Calu3 (cell line): ENCODE data around the gene PVALB. TPM values are rescaled to one million over a fixed set of nuclear protein-coding genes. Genes with fewer than 3 reads are reported as not detected.
A peak's percentile ranks its signal among the peaks of the same experiment; 100 is the strongest.

Source experiments
- BruUV-seq: library from RNA; stranded (reverse); fragments of 400-500 nt; replicated peaks from 2 replicates; lab custom pipeline; 2021; lab: Mats Ljungman, UMichigan
- CTCF ChIA-PET: fragments of 300-600 bp; sonication (Branson Sonifier 250); formaldehyde crosslinking; loops from one replicate; lab custom pipeline; 2022; ENCODE audit warnings: antibody characterized with exemption; lab: Charles Lee
- DNase-seq: peaks from one replicate; pipeline ENCODE4 v3.0.0; 2022
- H3K27ac Mint-ChIP-seq: one replicate; pipeline ENCODE4 v1.8.0; 2022; ENCODE audit warnings: mixed read lengths; ENCODE audit not compliant: unreplicated experiment
- H3K27me3 Mint-ChIP-seq: one replicate; pipeline ENCODE4 v1.8.0; 2022; ENCODE audit warnings: mixed read lengths; ENCODE audit not compliant: unreplicated experiment
- H3K36me3 Mint-ChIP-seq: one replicate; pipeline ENCODE4 v1.8.0; 2022; ENCODE audit warnings: mild to moderate bottlenecking, moderate library complexity, mixed read lengths; ENCODE audit not compliant: insufficient read depth, unreplicated experiment
- H3K4me1 Mint-ChIP-seq: one replicate; pipeline ENCODE4 v1.8.0; 2022; ENCODE audit warnings: mild to moderate bottlenecking, low read depth, mixed read lengths; ENCODE audit not compliant: unreplicated experiment
- H3K4me3 Mint-ChIP-seq: one replicate; pipeline ENCODE4 v1.8.0; 2022; ENCODE audit warnings: mild to moderate bottlenecking, low read depth, moderate library complexity, mixed read lengths; ENCODE audit not compliant: unreplicated experiment
- H3K9me3 Mint-ChIP-seq: one replicate; pipeline ENCODE4 v1.8.0; 2022; ENCODE audit warnings: low read depth, mixed read lengths; ENCODE audit not compliant: unreplicated experiment
- intact Hi-C: fragments of 100-400 bp; cut with micrococcal nuclease; formaldehyde crosslinking; loops from one replicate; pipeline ENCODE4 v1.10.0; 2022; ENCODE audit not compliant: unreplicated experiment
- total RNA-seq: library from RNA; stranded (reverse); gene quantifications from 2 replicates; pipeline ENCODE4 v1.2.3, GENCODE V29; 2022
- TF ChIP-seq, protein P1 (sequence below): fragments of 200-600 bp; IDR thresholded peaks from one replicate; pipeline ENCODE4 v1.8.0; 2022; ENCODE audit warnings: antibody characterized with exemption; ENCODE audit not compliant: unreplicated experiment

Gene PVALB
- total RNA-seq, 1 experiment from 2014 or later = not detected

DNA sequence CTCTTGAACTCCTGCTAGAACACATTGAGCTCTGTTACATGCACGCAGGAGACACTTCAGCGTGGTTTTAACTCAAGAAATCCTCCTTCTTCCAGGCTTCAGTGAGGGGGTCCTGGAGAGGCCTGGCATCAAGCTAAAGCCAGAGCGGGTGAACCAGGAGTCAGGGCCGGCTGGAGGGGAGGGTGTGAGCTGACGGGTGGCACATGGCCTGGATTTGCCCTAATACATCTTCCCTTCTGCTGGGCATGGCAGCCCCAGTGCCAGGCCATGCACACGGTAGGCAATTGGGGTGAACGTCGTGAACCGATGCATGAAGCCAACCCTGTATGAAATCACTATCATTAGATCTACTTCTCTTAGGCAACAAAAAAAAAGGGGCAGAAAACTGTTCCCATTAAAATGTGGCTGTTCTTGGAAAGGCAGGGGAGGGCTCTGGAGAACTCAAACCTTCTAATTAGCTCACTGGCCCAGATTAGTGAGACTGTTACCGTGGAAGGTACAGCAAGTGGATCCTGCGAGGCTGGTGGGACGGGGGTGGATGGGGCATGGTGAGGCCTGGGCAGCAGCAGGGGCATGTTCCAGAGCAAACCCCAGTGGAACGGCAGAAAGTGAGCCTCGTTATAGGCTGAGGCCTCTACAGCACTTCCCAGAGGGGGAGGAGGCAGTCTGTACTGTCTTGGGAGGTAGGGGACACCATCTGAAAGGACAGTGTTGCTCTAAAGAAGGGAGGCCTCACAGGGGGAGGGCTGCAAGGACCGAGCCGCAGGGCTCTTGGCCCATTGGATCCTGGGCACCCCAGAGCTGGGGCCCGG, 51.5 kb downstream of the PVALB start:
- Mint-ChIP-seq H3K27me3 (no peaks in the 10 kb centered on the region), H3K36me3 (no peaks in the 10 kb centered on the region), H3K9me3 (no peaks in the 10 kb centered on the region), H3K4me1 (peaks cover 8% of the 10 kb centered on the region), H3K4me3 (no peak overlapping the region), H3K27ac (no peak overlapping the region)
- intact Hi-C loops = no loop called here
- DNase-seq = no peak
- BruUV-seq = no TSS peak
- TF ChIP-seq, protein P1, sequence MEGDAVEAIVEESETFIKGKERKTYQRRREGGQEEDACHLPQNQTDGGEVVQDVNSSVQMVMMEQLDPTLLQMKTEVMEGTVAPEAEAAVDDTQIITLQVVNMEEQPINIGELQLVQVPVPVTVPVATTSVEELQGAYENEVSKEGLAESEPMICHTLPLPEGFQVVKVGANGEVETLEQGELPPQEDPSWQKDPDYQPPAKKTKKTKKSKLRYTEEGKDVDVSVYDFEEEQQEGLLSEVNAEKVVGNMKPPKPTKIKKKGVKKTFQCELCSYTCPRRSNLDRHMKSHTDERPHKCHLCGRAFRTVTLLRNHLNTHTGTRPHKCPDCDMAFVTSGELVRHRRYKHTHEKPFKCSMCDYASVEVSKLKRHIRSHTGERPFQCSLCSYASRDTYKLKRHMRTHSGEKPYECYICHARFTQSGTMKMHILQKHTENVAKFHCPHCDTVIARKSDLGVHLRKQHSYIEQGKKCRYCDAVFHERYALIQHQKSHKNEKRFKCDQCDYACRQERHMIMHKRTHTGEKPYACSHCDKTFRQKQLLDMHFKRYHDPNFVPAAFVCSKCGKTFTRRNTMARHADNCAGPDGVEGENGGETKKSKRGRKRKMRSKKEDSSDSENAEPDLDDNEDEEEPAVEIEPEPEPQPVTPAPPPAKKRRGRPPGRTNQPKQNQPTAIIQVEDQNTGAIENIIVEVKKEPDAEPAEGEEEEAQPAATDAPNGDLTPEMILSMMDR = no peak
- CTCF ChIA-PET = no interaction called here

DNA sequence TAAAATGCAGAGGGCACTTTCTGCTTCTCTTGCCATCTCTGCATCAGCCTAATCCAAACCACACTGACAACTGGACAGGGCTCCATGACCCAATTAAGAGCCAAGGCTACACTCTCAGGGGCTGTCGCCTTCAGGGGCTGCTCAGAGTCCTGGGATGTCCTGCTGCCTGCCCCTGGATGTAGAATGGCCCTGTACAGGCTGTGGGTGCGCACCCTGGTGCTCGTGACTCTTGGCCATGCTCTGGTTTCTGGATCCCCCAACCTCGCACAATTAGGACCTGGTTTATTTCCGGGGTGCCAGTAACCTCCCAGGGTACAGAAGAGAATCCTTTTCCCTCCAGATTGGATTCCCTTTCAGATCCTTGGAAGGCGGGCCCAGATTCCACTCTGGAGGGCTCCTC, 52.2 kb downstream of the PVALB start:
- no TSS peak for BruUV-seq
- Mint-ChIP-seq H3K4me3 (no peak overlapping the region), H3K4me1 (peaks cover 8% of the 10 kb centered on the region), H3K36me3 (no peaks in the 10 kb centered on the region), H3K9me3 (no peaks in the 10 kb centered on the region), H3K27me3 (no peaks in the 10 kb centered on the region), H3K27ac (no peak overlapping the region)
- TF ChIP-seq, protein P1 = no peak
- intact Hi-C loops = no loop called here
- DNase-seq = no peak
- CTCF ChIA-PET = no interaction called here

DNA sequence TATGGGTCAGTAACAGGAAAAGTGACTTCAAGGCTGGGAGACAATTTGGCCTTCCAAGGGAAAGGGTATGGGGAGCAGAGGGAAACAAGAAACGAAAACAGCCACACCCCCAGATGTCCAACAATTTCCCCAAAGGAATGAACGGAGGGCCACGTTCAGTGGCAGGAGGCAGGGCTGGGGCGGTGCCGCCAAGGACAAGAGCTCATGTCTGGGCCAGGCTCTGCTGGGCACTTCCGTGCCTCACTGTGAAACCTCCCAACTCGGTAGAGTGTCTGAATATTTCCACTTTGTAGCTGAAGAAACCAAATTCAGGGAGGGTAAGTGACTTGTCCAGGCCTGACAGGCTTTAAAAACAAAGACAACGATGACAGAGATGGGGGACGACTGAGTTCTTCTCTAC, 52.8 kb downstream of the PVALB start:
- TF ChIP-seq, protein P1 = no peak
- Mint-ChIP-seq H3K27me3 (no peaks in the 10 kb centered on the region), H3K27ac (no peak overlapping the region), H3K9me3 (no peaks in the 10 kb centered on the region), H3K4me3 (no peak overlapping the region), H3K4me1 (peaks cover 8% of the 10 kb centered on the region), H3K36me3 (no peaks in the 10 kb centered on the region)
- BruUV-seq = no TSS peak
- intact Hi-C loops = no loop called here
- DNase-seq = no peak
- CTCF ChIA-PET = no interaction called here

DNA sequence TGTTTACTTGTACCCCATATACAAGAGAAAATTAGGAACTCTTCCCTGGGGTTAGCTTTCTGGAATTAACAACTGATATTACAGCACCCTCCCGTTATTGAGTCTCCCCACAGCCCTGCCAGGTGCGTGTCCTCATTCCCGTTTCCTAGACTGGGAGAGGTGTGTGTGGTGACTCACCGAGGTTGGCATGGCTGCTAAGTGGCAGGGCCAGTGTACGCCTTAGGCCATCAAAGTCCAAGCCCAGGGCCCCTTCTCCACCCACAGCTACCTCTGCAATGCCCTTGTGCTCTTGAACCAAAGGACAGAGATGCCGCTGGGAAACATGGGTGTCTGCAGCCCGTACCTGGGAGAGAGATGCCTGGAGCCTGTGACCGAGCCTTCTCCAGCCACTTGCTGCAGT, 53.3 kb downstream of the PVALB start:
- peak; percentile 28 for DNase-seq
- CTCF ChIA-PET = no interaction called here
- BruUV-seq = no TSS peak
- Mint-ChIP-seq H3K9me3 (no peaks in the 10 kb centered on the region), H3K27ac (no peak overlapping the region), H3K36me3 (no peaks in the 10 kb centered on the region), H3K4me3 (no peak overlapping the region), H3K4me1 (peaks cover 8% of the 10 kb centered on the region), H3K27me3 (no peaks in the 10 kb centered on the region)
- TF ChIP-seq, protein P1 = no peak
- intact Hi-C loops = no loop called here
